Right lobe of liver (tissue), 6 donors: ENCODE measurements around the gene KEAP1. TPM values are rescaled to one million over a fixed set of nuclear protein-coding genes. Genes with fewer than 3 reads are reported as not detected.

Experiments used
- ATAC-seq, 4 donors: fragments of 200-7000 bp; cut with Tn5 transposase; one replicate each; pipeline ENCODE4 v1.9.1; 2020; ENCODE audit warnings: mild to moderate bottlenecking in 4 of 4, moderate library complexity in 4 of 4
- DNase-seq, 3 donors: peaks; one replicate each; pipeline ENCODE4 v3.0.0-alpha.2; 2020
- H3K27ac ChIP-seq, 3 donors: fragments of 200-600 bp; one replicate each; pipeline ENCODE4 v1.8.0; 2022
- H3K27me3 ChIP-seq, 2 donors: fragments of 200-600 bp; one replicate each; pipeline ENCODE4 v1.8.0; 2022
- H3K36me3 ChIP-seq, 4 donors: fragments of 200-600 bp; sonication (generic) in 1 of 4; one replicate each; pipeline versions ENCODE4 v1.5.1 to v1.8.0; 2017 to 2022; ENCODE audit warnings: control low read depth in 1 of 4
- H3K4me1 ChIP-seq, 4 donors: fragments of 200-600 bp; sonication (generic) in 1 of 4; one replicate each; pipeline versions ENCODE4 v1.5.1 to v1.8.0; 2017 to 2022; ENCODE audit warnings: control low read depth in 1 of 4
- H3K4me3 ChIP-seq, 3 donors: fragments of 200-600 bp; one replicate each; pipeline ENCODE4 v1.8.0; 2022
- H3K9me3 ChIP-seq, 4 donors: fragments of 200-600 bp; sonication (generic) in 1 of 4; one replicate each; pipeline versions ENCODE4 v1.5.1 to v1.8.0; 2017 to 2022; ENCODE audit warnings: control low read depth in 1 of 4
- POLR2A ChIP-seq: fragments of 450-650 bp; IDR thresholded peaks from one replicate; pipeline ENCODE4 v1.6.1; 2017; ENCODE audit warnings: antibody characterized with exemption, mild to moderate bottlenecking
- WGBS: methylation state at CpG from one replicate; pipeline ENCODE4 v1.1.6; 2018; ENCODE audit warnings: low coverage, low lambda C conversion rate; ENCODE audit not compliant: insufficient coverage; ENCODE audit errors: missing lambda C conversion rate; 5-methylcytosine and 5-hydroxymethylcytosine counted together
- intact Hi-C, 2 donors: fragments of 100-400 bp; cut with DNase I; formaldehyde crosslinking; loops; one replicate each; pipeline versions ENCODE4 v1.11.2 to v1.14.1; 2022
- total RNA-seq, 6 experiments: library from RNA; depleted of rRNA in 2 of 6; stranded (reverse); fragments of >200 nt in 2 of 6; fragmentation: NEBNext Ultra II Directional in 3 of 6; extraction: Animal tissue kit (Norgen Biotek cat#: 25700) in 3 of 6; gene quantifications; one replicate each; pipeline versions ENCODE4 v1.1.0 to v1.2.4, GENCODE V29; 2016 to 2023
- TF ChIP-seq, protein P1 (sequence below), 4 donors: fragments of 200-600 bp in 3 of 4; fragments of 450-650 bp in 1 of 4; IDR thresholded peaks; one replicate each; pipeline versions ENCODE4 v1.5.1 to v1.8.0; 2016 to 2022; ENCODE audit warnings: antibody characterized with exemption in 4 of 4, mild to moderate bottlenecking in 2 of 4
- donor health status: DM: no; HTN: yes; CAD: no.
- donor health status: DM: no; HTN: no; CAD: no.
- donor health status: DM: no; HTN: no; CAD: no.
- donor health status: DM: no; HTN: yes; CAD: no.
- donor health status: DM: no; HTN: yes; CAD: no.

Gene KEAP1
- total RNA-seq, 6 experiments from 2014 or later: 36.7 to 60.7 (median 41.2) TPM

DNA sequence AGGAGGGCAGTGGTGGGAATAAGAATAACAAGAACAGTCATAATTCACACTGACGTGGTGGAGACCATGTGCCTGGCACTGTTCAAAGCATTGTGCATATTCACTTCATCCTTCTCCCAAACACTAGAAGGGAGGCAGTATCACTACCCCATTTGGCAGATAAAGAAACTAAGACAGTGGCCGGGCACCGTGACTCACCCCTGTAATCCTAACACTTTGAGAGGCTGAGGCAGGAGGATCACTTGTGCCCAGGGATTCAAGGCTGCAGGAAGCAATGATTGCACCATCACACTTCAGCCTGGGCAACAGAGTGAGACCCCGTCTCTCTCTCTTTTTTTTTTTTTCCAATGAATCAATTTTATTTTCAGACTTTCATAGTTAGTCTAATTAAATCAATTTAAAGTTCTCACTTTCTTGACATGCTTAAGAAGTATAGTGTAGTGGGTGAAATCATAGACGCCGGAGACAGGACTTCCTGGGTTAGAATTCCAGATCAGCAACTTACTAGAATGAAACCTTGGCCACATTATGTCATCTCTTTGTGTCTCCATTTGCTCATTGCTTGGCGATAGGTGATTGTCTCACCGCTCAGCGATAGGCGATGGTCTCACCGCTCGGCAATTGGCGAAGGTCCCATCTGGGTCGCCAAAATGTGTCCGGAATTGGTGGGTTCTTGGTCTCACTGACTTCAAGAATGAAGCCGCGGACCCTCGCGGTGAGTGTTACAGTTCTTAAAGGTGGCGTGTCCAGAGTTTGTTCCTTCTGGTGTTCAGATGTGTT, 35.2 kb upstream of the KEAP1 start:
- Histone ChIP-seq H3K27me3 (no peaks in the 10 kb centered on the region), H3K27ac (no peak overlapping the region), H3K4me1 (peaks cover 0 to 4% (median 0%) of the 10 kb centered on the region in 4 donors), H3K9me3 (no peaks in the 10 kb centered on the region), H3K36me3 (no peaks in the 10 kb centered on the region), H3K4me3 (no peak overlapping the region)
- WGBS: 60% methylated on average over 14 of the region's 20 CpGs
- ATAC-seq (no peak), DNase-seq (no peak)
- intact Hi-C loops: no loop called here
- TF ChIP-seq, protein P1, sequence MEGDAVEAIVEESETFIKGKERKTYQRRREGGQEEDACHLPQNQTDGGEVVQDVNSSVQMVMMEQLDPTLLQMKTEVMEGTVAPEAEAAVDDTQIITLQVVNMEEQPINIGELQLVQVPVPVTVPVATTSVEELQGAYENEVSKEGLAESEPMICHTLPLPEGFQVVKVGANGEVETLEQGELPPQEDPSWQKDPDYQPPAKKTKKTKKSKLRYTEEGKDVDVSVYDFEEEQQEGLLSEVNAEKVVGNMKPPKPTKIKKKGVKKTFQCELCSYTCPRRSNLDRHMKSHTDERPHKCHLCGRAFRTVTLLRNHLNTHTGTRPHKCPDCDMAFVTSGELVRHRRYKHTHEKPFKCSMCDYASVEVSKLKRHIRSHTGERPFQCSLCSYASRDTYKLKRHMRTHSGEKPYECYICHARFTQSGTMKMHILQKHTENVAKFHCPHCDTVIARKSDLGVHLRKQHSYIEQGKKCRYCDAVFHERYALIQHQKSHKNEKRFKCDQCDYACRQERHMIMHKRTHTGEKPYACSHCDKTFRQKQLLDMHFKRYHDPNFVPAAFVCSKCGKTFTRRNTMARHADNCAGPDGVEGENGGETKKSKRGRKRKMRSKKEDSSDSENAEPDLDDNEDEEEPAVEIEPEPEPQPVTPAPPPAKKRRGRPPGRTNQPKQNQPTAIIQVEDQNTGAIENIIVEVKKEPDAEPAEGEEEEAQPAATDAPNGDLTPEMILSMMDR (IDR thresholded peaks at IDR 0.05): no peak
- no peak for TF ChIP-seq POLR2A

DNA sequence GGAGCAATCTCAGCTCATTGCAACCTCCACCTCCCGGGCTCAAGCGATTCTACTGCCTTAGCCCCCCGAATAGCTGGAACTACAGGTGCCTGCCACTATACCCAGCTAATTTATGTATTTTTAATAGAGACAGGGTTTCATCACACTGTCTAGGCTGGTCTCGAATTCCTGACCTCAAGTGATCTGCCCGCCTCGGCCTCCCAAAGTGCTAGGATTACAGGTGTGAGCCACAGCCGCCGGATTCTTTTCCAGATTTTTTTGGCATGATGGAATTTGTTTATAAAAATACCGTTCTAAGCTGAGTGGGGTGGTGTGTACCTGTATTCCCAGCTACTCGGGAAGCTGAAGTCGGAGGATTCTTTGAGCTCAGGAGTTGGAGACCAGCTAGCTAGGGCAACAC, 34.5 kb upstream of the KEAP1 start:
- H3K27me3 ChIP-seq: no peaks in the 10 kb centered on the region
- no peaks in the 10 kb centered on the region for H3K36me3 ChIP-seq
- ATAC-seq: no peak
- H3K4me3 ChIP-seq: no peak overlapping the region
- DNase-seq: no peak
- no peaks in the 10 kb centered on the region for H3K4me1 ChIP-seq
- H3K27ac ChIP-seq: no peak overlapping the region
- TF ChIP-seq, protein P1 (IDR thresholded peaks at IDR 0.05): no peak
- no peak for TF ChIP-seq POLR2A
- 61% methylated on average over 11 of the region's 11 CpGs for WGBS
- intact Hi-C loops: no loop called here
- H3K9me3 ChIP-seq: no peaks in the 10 kb centered on the region

DNA sequence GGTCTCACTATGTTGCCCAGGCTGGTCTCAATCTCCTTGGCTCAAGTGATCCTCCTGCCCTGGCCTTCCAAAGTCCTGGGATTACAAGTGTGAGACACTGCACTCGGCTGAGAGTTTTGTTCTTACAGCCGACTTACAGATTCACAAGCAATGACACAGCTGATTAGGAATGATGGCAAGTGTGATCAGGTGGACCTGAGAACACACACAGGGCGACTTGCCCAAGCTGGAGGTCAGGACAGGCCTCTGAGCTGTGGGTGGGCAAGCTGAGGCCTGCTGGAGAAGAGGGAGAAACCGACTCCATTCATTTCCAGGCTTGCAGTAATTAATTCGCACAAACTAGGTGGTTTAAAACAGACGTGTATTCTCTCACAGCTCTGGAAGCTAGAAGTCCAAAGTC, 32.5 kb upstream of the KEAP1 start:
- no peak for TF ChIP-seq POLR2A
- TF ChIP-seq, protein P1 (IDR thresholded peaks at IDR 0.05): no peak
- Histone ChIP-seq H3K27ac (no peak overlapping the region), H3K36me3 (no peaks in the 10 kb centered on the region), H3K9me3 (no peaks in the 10 kb centered on the region), H3K27me3 (no peaks in the 10 kb centered on the region), H3K4me3 (no peak overlapping the region), H3K4me1 (no peaks in the 10 kb centered on the region)
- intact Hi-C loops: no loop called here
- 52% methylated on average over 5 of the region's 6 CpGs for WGBS
- ATAC-seq (no peak), DNase-seq (no peak)

DNA sequence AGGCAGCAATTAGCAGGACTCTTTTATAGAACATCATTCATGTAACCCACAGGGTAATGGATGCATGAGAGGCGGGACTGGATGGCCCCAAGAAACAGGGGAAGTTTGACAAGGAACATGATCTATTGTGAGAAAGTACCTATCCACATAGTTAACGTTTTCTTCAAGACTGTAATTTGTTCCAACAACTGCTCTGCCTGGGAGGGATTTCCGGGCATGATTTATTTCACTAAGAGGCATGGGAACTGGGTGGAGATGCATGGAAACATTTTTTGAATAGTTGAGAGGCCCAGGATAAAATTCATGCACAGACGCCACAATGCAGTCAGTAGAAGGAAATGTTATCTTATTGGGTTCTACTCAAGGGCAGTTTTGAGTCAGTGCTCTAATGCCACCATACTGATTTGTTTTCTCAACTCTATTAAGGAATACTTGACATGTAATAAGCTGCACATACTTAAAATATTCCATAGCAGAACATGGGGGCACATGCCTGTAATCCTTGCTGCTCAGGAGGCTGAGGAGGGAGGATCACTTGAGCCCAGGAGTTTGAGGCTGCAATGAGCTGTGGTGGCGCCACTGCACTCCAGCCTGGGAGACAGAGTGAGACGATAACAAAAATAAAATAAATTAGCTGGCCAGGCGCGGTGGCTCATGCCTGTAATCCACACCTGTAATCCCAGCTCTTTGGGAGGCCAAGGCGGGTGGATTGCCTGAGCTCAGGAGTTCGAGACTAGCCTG, 30.7 kb upstream of the KEAP1 start:
- no peak for ATAC-seq
- Histone ChIP-seq H3K27ac (no peak overlapping the region), H3K36me3 (no peaks in the 10 kb centered on the region), H3K4me3 (no peak overlapping the region), H3K4me1 (no peaks in the 10 kb centered on the region), H3K27me3 (no peaks in the 10 kb centered on the region), H3K9me3 (no peaks in the 10 kb centered on the region)
- no peak for DNase-seq
- WGBS: 74% methylated on average over 10 of the region's 10 CpGs
- TF ChIP-seq, protein P1 (IDR thresholded peaks at IDR 0.05): no peak
- no peak for TF ChIP-seq POLR2A
- intact Hi-C loops: no loop called here
